GM12874 (cell line): Measurements from ENCODE around the gene CDH2.

Source experiments
- CTCF ChIP-seq: IDR thresholded peaks from 2 replicates; pipeline ENCODE4 v1.5.1; 2011; ENCODE audit warnings: low read depth, mild to moderate bottlenecking, control low read depth, low read length, moderate library complexity; ENCODE audit not compliant: insufficient read depth

CDH2 gene

GRCh38 chr18:28138816-28139215, 38.1 kb downstream of the CDH2 start:
- TF ChIP-seq CTCF = no peak

GRCh38 chr18:28136071-28136470, 40.9 kb downstream of the CDH2 start:
- TF ChIP-seq CTCF = no peak

GRCh38 chr18:28134774-28135173, 42.2 kb downstream of the CDH2 start:
- no peak for TF ChIP-seq CTCF

- no peak for TF ChIP-seq CTCF
These were observed 44.8 kb downstream of the CDH2 start for GRCh38 chr18:28132084-28132483.

GRCh38 chr18:28128659-28128980, 48.3 kb downstream of the CDH2 start:
- TF ChIP-seq CTCF = no peak

- TF ChIP-seq CTCF = no peak
These were observed 48.9 kb downstream of the CDH2 start for GRCh38 chr18:28127763-28128658.

GRCh38 chr18:28127228-28127627, 49.7 kb downstream of the CDH2 start:
- TF ChIP-seq CTCF = no peak

- TF ChIP-seq CTCF = no peak
These were observed 50.2 kb downstream of the CDH2 start for GRCh38 chr18:28126768-28127167.
